H4 (cell line): ENCODE measurements around the gene ATP5F1C. TPM values are rescaled to one million over a fixed set of nuclear protein-coding genes. Genes with fewer than 3 reads are reported as not detected.
"Not testable (repeated sequence)": the region's sequence is repeated elsewhere in the genome, so short reads cannot be mapped to it uniquely, and the experiment has no call there.

ENCODE experiments used
- DNase-seq: peaks from one replicate; pipeline ENCODE4 v3.0.0-alpha.2; 2015; ENCODE audit warnings: low spot score
- total RNA-seq: library from RNA; depleted of rRNA; stranded (reverse); fragments of >200 nt; shearing (Covaris generic); gene quantifications from 2 replicates; pipeline ENCODE4 v1.2.3, GENCODE V29; 2014; rRNA removed

Gene ATP5F1C
- 437 and 468 TPM in 2 replicates for total RNA-seq

DNA sequence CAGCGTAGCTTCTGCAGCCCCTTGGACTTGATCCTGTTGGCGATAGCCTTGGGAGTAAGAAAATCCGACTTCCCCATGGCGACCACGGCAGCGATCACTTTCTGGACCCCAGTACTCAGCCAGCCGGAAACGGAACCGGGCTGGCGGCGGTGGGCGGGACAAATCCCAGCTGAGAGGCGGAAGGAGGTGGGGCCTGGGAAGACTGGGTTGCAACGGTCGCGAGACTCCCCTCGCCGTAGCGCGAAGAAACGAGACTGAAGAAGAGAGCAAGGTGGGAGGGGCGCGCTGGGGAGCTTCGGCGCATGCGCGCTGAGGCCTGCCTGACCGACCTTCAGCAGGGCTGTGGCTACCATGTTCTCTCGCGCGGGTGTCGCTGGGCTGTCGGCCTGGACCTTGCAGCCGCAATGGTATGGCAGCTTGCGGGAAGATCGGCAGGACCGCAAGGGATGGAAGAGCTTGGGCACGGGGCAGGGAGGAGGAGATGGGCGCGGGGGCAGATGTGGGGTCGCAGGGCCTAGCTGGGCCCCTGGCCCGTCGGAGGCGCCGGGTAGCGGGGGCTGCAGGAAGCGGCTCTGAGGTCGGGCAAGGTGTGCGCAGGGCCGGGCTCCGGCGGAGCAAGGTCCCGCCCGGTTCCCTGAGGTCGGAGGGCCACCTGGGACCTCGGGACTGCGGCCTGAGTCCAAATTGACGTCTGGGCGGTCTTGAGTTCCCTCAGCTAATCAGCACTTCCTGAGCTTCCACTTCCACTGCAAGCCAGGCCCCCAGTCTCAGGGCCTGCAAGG, at the start of gene ATP5F1C, which contains the start of gene KIN:
TSS of gene ATP5F1C (plus strand) at position 321 of the 782 bp plus-strand sequence. CDS start at position 352, 31 bp downstream.
TSS of gene KIN (minus strand) at position 137 of the 782 bp plus-strand sequence. CDS start at position 77, 60 bp downstream.
- DNase-seq = peak; percentile 87

DNA sequence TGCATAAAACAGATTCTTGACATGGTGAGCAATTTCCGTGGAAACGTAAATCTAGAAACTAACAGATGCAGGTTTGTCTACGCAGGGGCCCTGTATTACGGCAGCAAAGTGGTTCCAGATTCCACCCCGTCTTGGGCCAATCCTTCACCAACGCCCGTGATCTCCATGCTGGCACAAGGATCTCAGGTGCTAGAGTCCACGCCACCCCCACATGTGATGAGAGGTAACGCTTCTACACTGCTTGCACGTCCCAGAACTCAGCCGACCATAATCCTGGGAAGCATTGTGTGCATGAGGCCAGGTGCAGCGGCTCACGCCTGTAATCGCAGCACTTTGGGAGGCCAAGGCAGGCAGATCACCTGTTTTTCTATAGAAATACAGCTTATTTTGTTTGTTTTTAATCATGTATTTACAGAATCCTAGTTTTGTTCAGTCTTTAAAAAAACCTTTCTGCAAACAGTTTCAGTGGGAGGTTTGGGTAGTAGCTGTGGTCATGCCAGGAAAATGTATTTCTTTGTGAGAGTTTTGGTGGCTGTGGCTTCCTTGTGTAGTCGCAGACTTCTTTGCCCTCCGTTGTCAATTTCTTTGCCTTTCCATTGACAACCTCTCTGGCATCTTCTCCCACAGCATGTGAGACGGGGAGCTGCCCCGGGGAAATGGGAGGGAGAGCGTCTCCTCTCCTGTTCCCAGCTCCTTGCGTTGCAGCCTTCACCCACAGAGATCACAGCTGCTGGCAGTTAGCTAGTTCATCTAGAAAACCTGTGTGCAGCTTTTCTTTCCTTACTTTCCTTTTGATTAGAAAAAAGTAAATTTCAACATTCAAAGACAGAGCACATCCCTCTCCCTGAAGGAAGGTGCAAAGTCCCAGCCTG, 49.2 kb upstream of the ATP5F1C start:
- no peak for DNase-seq

GRCh38 chr10:7744307-7744706, 43.7 kb upstream of the ATP5F1C start:
- DNase-seq = no peak

DNA sequence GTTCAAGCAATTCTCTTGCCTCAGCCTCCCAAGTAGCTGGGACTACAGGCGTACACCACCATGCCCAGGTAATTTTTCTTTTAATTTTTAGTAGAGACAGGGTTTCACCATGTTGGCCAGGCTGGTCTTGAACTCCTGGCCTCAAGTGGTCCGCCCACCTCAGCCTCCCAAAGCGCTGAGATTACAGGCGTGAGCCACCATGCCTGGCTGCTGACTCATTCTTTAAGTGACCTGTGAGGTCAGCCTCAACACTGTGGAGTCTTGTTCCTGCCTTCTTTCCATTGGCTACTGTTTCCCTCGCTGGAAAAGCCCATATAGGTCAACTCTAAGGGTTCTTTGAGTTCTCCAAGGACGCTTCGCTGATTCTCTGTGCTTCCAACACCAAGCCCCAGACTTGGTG, 39.3 kb upstream of the ATP5F1C start:
- DNase-seq = not testable (repeated sequence)

DNA sequence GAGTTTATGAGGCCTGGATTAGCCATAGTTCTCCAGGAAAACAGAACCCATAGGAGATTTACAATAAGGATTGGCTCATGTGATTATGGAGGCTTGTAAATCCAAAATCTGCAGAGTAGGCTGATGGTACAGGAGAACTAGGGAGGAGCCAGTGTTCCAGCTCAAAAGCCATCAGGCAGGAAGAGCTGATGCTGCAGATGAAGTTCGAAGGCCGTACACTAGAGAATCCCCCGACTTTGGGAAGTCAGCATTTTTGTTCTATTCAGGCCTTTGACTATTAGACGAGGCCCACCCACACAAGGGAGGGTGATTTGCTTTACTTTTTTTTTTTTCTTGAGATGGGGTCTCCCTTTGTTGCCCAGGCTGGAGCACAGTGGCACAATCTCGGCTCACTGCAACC, 37.8 kb upstream of the ATP5F1C start:
- no peak for DNase-seq

DNA sequence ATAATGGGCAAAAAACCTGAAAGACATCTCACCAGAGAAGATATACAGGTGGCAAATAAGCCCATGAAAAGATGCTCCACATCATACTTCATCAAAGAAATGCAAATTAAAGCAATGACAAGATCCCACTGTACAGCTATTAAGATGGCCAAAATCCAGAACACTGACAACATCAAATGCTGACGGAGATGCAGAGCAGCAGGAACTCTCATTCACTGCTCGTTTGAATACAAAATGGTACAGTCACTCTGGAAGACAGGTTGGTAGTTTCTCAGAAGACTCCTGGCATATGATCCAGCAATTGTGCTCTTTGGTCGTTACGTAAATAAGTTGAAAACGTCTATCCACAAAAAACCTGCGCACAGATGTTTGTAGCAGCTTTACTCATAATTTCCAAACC, 35.7 kb upstream of the ATP5F1C start:
- no peak for DNase-seq

DNA sequence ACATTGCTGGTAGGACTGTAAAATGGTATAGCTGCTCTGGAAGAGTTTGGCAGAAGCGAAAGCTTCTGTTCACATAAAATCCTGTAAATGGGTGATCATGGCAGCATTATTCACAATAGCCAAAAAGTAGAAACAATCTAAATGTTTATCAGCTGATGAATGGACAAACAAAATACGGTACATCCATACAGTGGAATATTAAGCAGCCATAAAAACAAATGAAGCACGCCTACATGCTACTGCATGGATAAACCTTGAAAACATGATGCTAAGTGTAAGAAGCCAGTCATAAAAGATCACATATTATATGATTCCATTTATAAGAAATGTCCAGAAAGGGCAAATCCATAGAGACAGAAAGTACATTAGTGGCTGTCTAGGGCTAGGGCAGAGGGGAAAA, 32.9 kb upstream of the ATP5F1C start:
- DNase-seq = no peak

DNA sequence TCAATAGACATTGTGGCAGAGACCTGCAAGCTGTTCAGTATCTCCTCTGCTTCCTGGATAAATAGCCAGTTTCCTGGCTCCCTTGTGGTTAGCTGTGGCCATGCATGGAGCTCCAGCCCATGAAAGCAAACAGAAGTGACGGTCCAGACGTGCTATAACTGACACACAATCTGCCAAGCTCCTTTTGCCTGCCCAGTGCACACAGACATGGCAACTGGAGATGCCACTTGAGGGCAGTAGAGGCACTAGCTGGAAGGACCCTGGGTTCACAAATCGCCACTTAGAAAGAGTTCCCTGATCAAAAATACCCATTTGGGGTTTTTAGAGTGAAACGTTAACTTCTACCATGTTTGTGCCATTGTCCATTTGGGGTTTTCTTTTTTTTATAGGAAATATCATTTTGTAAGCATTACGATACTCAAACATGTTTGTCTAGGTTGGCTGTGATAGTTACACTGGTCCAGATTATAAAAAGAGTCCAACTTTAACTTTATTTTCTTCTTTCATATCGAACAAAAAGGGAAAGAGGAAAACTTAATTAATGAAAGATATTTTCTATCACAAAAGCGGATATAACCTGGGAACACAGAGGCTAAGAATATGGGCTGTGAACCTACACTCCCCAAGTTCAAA, 31.5 kb upstream of the ATP5F1C start:
- peak; percentile 7 for DNase-seq

DNA sequence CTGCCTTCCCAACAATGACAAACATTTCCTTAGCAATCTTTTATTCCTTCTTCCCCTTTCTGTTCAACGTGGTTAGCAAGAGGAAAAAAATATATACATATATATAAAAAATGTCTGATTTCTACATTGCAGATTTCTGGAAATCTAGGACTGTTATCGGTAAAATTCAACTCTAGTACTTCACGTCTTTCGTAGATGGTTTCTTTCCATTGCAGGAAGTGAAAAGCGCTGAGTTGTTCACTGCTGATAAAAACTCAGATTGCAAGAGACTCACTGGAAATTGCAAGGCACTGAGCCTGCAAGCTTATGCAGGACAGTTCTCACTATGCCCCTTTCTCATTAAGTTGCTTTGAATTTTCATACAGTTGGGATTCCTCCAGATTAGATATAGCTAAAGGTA, 24.0 kb upstream of the ATP5F1C start:
- no peak for DNase-seq

GRCh38 chr10:7766241-7766640, 21.7 kb upstream of the ATP5F1C start:
- DNase-seq = no peak

GRCh38 chr10:7767209-7767608, 20.8 kb upstream of the ATP5F1C start:
- DNase-seq = no peak

DNA sequence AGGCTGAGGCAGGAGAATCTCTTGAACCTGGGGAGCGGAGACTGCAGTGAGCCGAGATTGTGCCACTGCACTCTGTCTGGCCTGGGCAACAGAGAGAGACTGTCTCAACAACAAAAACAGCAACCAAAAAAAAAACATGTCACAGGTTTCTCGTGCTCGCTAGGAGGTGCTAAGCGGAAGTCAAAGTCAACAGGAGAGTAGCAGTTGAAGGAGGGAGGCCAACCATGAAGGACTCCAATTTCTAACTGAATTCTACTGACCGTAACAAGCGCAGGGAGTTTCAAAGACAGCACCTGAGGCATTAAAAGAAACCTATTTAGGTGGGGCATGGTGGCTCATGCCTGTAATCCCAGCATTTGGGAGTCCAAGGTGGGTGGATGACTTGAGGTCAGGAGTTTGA, 19.6 kb upstream of the ATP5F1C start:
- DNase-seq = no peak

DNA sequence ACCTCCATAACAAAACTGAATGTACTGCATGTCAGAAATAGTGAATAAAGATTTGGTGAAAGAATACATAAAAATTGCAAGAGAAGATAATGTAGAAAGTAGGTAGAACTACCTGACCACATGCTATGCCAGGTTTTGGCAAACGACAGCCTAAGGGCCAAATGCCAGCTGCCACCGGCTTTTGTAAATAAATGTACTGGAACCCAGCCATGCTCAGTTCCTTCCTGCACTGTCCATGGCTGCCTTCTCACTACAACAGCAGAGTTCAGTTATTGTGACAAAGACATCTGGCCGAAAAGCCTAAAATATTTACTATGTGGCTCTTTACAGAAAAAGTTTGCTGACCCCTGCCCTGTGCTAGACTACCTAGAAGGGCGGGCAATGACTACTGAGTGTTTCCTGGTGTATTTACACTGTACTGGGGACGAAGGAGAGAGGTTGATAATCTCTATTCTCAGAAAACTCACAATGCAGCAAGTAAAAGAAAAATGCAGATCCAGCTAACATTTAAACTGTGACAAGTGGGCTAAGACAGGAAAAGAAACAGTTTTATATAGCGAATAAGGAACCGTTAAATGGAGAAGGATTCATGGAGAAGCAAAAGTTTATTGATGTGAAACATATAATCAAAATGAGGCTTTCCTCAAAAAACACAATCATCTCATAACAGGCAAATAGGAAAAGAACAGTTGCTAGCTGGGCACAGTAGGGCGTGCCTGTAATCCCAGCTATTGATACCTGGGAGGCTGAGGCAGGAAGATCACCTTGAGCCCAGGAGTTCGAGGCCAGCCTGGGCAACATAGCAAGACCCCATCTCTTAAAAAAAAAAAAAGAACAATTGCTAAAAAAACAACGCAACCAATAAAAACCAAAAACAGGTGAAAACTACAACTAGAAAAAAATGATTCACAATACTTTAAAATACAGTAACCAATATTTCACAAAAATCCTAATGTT, 13.9 kb upstream of the ATP5F1C start:
- DNase-seq = no peak

DNA sequence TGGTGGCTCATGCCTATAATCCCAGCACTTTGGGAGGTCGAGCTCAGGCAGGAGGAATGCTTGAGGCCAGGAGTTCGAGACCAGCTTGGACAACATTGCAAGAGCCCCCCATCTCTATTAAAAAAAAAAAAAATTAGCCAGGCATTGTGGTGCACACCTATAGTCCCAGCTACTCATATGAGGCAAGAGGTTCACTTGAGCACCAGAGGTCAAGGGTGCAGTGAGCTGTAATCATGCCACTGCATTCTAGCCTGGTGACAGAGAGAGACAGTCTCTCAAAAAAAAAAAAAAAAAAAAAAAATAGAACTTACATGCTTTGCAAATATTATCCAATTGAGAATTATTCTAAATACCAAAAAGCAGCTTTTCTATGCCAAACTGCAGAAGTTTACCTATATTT, 11.2 kb upstream of the ATP5F1C start:
- DNase-seq = no peak

- not testable (repeated sequence) for DNase-seq
Measured at GRCh38 chr10:7782194-7782593, 5.8 kb upstream of the ATP5F1C start.

- DNase-seq = no peak
Measured at GRCh38 chr10:7786430-7786829, 1.5 kb upstream of the ATP5F1C start.

DNA sequence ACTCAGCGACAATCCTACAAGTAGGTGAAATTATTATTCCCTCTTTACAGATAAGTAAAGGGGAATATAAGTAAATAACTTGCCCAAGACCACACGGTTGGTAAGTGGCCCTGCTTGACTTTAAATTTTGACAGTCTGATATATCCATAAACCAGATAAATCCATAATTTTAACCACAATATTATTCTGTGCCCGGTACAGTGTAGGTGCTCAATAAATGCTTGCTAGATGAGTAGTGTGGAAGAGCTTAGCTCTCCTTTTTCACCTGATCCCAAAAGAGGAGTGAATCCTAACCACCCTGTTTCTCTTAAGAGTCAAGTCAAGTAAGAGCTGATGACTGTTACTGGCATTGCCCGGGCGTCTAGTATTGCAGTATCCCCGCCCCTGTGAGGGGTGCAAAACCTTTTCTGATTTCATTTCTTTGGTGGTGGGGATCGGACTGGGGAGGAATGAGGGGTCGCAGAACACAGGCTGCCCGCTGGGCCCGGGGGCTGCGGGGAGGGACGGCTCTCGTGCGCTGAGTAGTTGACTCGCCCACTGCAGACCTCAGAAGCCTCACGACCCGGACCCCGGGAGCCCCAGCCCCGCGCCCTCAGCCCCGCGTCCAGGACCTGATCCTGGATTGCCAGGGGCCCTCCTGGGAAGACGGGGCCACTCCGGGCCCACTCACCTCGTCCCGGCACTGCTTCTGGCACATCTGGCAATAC, 674 bp upstream of the ATP5F1C start:
- no peak for DNase-seq

- DNase-seq = no peak
Measured at GRCh38 chr10:7788639-7789286, 786 bp downstream of the ATP5F1C start.

GRCh38 chr10:7789390-7789789, 1.4 kb downstream of the ATP5F1C start:
- no peak for DNase-seq

DNA sequence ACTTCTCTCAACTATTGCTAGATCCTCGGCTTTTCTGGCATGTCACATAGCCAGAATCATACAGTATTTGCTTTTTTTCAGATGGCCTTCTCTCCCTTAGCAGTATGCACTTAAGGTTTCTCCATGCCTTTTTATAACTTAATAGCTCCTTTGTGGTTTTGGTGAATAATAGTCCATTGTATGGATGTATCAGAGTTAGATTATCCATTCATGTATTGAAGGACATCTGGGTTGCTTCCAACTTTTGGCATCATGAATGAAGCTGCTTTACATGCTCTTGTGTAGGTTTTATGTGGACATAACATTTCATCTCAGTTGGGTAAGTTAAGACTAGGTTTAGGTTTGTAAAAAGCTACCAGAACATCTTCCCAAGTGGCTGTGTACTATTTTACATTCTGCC, 4.6 kb downstream of the ATP5F1C start:
- DNase-seq = no peak
